Fibroblast of skin of right biceps (primary cell): ENCODE results near the gene ACCSL.

Experiments
- DNase-seq: peaks from one replicate; pipeline ENCODE4 v3.0.0-alpha.2; 2013

The ACCSL gene

DNA sequence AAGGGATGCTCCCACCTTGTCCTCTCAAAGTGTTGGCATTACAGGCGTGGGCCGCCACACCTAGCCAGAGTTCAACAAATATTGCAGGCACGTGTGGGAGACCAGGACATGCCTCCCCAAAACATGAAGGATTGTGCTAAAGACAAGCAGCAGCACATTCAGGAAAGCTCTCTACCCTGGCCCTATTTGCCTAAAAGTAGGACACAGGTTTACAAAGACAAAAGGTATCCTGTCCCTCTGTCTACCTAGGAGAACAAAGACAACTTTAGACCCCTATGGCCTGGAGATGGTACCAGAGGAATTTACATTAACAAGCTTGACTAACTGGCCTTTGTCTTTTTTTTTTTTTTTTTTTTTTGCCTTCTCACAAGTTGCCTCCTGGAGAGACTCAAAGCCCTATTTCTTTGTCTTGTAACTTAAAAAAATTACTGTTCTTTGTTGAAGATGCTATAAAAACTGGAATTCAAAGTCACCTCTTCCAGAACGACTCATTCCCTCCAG is 17.4 kb downstream of the ACCSL start:
- DNase-seq = no peak

DNA sequence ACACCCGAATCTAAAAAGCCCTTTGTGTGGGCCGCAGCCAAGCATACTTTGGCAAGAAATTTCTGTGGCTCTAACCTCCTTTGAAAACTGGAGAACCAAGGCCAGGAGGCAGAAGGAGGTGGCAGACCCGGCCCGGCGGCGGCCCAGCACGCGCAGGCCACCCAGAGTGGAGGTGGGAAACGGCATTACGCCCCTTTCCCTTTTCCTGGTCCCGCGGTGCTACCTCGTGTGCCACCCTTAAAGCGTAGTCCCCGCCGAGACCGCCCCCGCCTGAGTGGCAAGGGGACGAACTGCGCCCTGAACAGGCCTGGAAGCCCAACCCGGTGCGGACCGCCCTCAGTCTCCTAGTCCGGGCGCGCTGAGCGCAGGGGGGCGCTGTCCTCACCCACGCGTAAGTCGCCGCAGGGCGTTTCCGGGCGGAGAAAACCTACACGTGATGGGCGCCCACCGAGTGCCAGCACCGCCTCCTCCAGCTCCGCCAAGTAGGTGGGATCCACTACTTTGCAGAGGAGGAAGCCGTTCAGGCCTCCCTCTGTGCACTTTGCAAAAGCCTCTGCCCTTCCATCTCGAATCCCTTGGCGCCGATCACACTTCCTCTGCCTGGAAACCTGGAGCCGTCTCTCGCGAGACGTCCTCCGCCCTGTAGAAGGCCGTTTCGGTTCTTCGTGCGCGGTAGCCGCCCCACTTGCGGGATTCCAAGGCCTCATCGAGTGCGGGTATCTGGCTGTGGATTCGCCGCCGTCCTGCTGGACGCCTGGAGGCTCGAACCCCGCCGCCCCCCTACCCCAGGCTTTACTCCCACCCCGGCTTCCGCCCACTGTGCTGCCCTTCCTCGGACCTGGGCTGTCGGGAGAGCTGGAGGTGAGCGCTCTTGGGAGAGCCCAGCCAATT is 18.3 kb downstream of the ACCSL start, which contains the start of gene ACCS:
Gene ACCS, plus strand, starts transcription at position 430 of the 891 bp plus-strand sequence. CDS start 1,358 bp downstream, outside the sequence.
- peak; percentile 94 for DNase-seq

- DNase-seq = peak; percentile 72
These were observed 19.0 kb downstream of the ACCSL start for GRCh38 chr11:44066732-44067141.

- DNase-seq = no peak
These were observed 19.5 kb downstream of the ACCSL start for GRCh38 chr11:44067266-44067665.

GRCh38 chr11:44068180-44068579 is 20.4 kb downstream of the ACCSL start:
- no peak for DNase-seq

DNA sequence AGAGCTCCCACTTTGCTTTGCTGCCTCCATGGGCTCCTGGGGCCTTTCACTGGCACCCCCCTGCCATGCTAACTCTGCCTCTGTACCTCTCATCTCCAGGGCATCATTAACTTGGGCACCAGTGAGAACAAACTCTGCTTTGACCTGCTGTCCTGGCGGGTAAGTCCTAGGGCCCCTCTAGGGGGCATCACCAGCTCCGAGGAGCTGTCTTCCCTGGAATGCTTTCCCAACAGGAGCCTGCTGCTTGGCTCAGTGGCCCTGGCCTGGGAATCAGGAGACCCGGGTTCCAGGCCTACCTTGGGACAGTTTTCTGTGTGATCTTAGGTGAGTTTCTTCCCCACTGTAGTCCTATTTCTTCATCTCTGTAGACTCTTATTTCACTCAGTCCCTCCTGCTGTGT is 23.4 kb downstream of the ACCSL start:
- no peak for DNase-seq

- DNase-seq = no peak
These were observed 25.2 kb downstream of the ACCSL start for GRCh38 chr11:44072757-44073658.

DNA sequence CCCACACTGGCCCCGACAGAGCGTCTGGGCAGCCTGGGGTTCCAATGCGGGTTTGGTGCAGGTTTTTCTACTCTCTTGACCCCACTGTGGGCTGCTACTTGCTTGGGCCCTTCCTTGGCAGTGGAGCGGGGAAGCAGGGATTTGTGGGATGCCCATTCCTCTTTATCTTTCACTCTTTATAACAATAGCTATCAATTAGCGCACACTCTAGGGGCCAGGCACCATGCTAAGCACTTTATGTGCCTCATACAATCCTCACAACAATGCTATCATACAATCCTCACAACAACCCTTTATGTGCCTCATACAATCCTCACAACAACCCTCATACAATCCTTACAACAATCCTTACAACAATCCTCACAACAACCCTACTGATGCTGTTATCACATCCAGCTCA is 31.0 kb downstream of the ACCSL start:
- DNase-seq = no peak

DNA sequence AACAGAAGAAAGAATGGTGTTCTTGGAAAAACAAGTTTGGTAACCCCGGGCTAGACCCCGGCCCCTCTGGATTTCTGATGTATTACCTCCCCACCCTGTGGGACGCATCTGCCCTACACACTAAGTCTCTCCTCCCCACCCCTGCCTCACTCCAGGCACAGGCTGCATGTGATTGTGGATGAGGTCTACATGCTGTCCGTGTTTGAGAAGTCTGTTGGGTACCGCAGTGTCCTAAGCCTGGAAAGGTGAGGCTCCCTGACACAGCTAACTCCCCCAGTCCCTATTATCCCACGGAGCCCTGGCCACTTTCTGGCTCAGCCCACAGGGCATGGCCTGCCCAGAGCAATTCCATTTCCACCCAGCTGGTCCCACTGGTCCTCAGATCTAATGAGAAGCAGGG is 31.6 kb downstream of the ACCSL start:
- DNase-seq = no peak

GRCh38 chr11:44080951-44081350 is 33.2 kb downstream of the ACCSL start:
- no peak for DNase-seq

DNA sequence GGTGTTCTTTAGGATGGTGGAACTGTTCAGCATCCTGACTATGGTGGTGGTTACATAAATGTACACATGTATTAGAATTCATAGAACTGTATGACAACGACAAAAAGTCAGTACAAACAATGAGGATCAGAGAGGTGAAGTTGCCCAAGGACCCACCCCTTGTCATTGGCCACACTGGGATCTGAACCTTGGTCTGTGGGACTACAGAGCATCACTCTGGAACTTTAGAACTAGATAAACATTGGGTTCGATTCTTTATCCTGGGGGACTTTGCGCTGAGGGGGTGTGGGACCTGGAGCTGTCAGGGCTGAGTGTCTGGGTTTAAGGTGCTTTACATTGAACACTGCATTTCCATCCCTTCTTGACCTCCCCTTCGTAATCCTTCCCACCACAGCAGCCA is 34.9 kb downstream of the ACCSL start:
- no peak for DNase-seq

GRCh38 chr11:44083433-44083832 is 35.7 kb downstream of the ACCSL start:
- DNase-seq = no peak

DNA sequence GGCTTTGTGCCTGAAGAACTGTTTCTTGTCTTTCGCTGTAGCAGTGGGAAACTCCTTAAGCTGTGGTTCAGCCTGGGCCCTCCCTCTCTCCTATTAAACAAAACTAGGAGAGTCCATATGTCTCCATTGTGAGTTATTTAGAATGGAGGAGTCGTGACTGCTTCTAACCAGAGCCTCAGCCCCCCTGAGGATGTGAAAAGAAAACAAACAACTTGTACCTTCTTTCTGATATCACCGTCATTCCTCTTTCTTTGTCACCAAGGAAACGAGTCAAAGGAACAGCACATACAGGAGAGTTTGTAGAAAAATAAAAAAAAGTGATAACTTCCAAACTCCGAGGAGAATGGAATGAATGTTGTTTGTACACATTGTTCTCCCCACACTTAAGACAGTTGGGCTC is 36.1 kb downstream of the ACCSL start:
- DNase-seq = no peak

DNA sequence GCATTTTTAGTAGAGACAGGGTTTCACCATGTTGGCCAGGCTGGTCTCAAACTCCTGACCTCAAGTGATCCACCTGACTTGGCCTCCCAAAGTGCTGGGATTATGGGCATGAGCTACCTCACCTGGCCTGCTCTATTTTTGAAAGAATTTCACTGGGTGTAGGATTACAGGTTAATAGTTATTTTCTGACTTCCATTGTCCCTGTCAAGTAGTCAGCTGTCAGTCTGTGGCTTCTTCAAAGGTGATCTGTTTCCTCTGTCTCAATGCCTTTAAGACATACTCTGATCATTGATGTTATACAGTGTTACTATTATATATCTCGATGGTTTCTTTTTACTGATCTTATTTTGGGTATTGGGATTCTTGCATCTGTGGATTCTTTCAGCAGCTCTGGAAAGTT is 37.5 kb downstream of the ACCSL start:
- DNase-seq = no peak

DNA sequence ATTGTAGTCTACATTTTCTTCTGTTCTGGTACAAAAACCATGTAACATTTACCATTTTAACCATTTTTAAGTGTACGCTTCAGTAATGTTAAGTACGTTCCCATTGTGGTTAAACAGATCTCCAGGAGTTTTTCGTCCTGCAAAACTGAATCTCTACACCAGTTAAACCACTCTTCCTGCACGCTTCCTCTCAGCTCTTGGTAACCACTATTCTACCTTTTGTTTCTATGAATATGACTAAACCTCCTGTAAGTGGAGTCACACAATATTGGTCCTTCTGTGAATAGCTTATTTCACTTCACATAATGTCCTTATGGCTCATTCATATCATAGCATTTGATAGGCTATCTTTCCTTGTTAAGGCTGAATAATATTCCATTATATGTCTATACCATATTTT is 40.6 kb downstream of the ACCSL start:
- no peak for DNase-seq

DNA sequence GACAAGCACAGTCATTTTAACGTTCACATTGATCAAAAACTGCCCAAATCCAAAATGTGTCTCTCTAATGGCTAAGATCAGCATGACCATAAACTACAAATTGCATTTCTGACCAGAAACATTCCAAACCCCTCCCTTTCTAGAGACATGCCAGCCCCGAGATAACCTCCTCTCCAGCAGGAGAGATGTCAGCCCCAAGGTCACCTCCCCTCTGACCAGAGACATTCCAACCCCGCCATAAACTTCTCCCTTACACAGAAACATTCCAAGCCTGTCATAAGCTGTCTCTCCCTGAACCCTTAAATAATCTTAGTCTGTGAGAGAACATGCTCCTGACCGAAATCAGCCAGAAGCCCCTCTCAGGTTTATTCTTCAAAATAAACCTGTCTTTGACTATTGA is 41.1 kb downstream of the ACCSL start:
- no peak for DNase-seq

DNA sequence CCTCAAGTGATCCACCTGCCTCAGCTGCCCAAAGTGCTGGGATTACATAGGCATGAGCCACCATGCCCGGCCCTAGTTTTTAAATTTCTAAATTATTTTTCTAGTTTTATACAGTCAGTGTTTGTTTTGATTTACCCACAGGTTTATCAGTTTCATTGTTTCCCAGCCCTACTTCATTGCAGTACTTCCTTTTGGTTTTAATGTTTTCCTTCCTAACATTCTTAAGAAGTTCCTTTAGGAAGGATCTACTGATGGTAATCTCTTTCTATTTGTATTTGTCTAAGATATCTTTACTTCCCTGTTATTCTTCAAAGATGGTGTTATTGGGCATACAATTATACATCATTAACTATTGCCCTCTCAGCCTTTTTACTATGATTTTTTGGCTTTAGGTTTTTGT is 42.8 kb downstream of the ACCSL start:
- no peak for DNase-seq

DNA sequence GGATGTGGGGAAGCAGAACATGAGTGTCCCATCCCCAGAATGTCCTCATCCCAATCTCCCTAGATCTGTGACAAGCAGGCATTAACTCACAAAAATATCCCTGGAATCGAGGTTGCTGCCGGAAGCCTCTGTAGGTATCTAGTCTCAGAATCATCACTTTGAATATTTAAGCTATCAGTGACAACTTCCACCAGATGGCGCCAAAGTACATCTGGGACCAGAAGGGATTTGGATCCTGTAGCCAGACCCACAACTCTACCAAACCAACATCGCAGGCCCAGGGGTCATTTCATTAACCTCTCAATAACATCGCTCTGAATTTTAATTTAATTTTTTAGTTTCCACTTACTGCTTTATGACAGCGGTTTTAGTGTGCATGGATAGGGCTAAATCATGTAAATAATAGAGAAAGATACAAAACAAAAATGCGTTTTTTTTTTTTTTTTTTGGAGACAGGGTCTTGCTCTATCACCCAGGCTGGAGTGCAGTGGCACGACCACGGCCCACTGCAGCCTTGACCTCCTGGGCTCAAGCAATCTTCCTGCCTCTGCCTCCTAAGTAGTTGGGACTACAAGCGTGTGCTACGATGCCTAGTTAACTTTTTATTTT is 46.6 kb downstream of the ACCSL start:
- peak; percentile 77 for DNase-seq

DNA sequence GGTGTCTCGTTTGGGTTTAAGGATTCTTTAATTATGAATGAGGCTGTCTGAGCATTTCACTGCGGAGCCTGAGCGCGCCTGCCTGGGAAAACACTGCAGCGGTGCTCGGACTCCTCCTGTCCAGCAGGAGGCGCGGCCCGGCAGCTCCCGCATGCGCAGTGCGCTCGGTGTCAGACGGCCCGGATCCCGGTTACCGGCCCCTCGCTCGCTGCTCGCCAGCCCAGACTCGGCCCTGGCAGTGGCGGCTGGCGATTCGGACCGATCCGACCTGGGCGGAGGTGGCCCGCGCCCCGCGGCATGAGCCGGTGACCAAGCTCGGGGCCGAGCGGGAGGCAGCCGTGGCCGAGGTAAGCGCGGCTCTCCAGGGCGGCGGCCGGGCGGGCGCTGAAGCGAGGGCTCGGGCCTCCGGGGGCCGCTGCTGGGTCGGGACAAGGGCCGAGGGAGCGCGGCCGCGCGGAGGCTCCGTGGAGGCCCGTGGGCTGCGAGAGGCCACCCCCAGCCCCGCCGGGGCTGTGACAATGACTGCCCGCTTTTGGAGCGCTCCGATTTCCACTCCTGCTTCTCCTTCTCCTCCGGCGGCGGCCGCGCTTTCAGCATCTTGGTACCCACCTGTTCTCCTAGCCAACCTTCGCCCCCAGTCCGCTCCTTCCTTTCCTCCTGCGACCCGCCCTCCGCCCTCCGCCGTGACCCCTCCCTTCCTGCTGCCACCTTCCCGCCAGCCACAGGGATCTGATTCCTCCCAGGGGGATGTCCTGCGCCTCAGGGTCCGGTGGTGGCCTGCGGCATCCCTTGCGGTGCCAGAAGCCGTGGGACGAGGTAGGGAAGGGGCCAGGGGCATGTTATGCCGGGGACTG is 48.0 kb downstream of the ACCSL start, which contains the start of gene EXT2:
Gene EXT2, plus strand, starts transcription at position 173 of the 854 bp plus-strand sequence. CDS start 12,035 bp downstream, outside the sequence.
- peak; percentile 80 for DNase-seq

- DNase-seq = peak; percentile 48
These were observed 48.8 kb downstream of the ACCSL start for GRCh38 chr11:44096360-44097185.

DNA sequence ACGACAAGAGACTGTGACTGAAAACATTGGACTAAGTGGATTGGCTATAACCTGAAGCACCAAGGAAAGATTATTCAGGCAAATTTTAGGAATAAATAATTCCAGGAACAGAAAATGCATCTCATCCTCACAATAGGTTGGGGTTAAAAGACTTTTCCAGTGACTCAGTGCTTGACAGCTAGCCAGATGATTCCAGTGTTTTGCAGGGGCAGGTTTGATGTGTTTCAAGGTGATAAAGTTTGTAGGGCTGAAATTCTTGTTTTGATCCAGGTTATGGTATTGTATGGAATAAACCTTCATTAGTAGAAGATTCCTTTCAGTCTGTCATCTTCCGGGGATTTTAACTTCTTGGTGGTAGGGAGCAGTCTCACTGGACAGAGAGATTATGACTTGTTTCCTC is 50.0 kb downstream of the ACCSL start:
- DNase-seq = no peak
